GM19023 (cell line): ENCODE data around the gene DUSP7.

Source experiments
- ATAC-seq: cut with Tn5 transposase; IDR thresholded peaks from one replicate; pipeline ENCODE4 v1.9.1; 2021; ENCODE audit warnings: mild to moderate bottlenecking, moderate library complexity; ENCODE audit not compliant: unreplicated experiment

The DUSP7 gene

GRCh38 chr3:52056521-52056967 lies at the start of gene DUSP7:
DUSP7 (minus strand) TSS chr3:52056571; CDS start chr3:52056366, 205 bp downstream.
- ATAC-seq, result peak; percentile 36

- ATAC-seq, result no peak
Observed at GRCh38 chr3:52104684-52105640, 48.6 kb upstream of the DUSP7 start.

- no peak for ATAC-seq
Observed at GRCh38 chr3:52102934-52103333, 46.6 kb upstream of the DUSP7 start.

GRCh38 chr3:52099001-52099401 lies 42.6 kb upstream of the DUSP7 start:
- ATAC-seq, result no peak

GRCh38 chr3:52097851-52098507 lies 41.6 kb upstream of the DUSP7 start:
- ATAC-seq, result no peak

GRCh38 chr3:52095990-52096775 lies 39.8 kb upstream of the DUSP7 start:
- no peak for ATAC-seq

- no peak for ATAC-seq
Observed at GRCh38 chr3:52094571-52095485, 38.5 kb upstream of the DUSP7 start.

GRCh38 chr3:52093756-52094545 lies 37.6 kb upstream of the DUSP7 start:
- ATAC-seq, result no peak

- no peak for ATAC-seq
Observed at GRCh38 chr3:52092891-52093290, 36.5 kb upstream of the DUSP7 start.

GRCh38 chr3:52092271-52092660 lies 35.9 kb upstream of the DUSP7 start:
- no peak for ATAC-seq

GRCh38 chr3:52091586-52092270 lies 35.4 kb upstream of the DUSP7 start:
- no peak for ATAC-seq

GRCh38 chr3:52090933-52091468 lies 34.6 kb upstream of the DUSP7 start:
- ATAC-seq, result no peak

GRCh38 chr3:52090131-52090932 lies 34.0 kb upstream of the DUSP7 start:
- no peak for ATAC-seq

- ATAC-seq, result no peak
Observed at GRCh38 chr3:52089691-52090090, 33.3 kb upstream of the DUSP7 start.

- ATAC-seq, result no peak
Observed at GRCh38 chr3:52088445-52089367, 32.3 kb upstream of the DUSP7 start.

- no peak for ATAC-seq
Observed at GRCh38 chr3:52087731-52088130, 31.4 kb upstream of the DUSP7 start.
